Hepatocyte (in vitro differentiated cells): ENCODE results near the gene CCPG1. TPM values are rescaled to one million over a fixed set of nuclear protein-coding genes. Genes with fewer than 3 reads are reported as not detected.

Experiments used
- DNase-seq: peaks from one replicate; pipeline ENCODE4 v3.0.0-alpha.2; 2016; ENCODE audit warnings: low spot score
- H2AFZ ChIP-seq: fragments of 200-600 bp; sonication (generic); 2 replicates; pipeline ENCODE4 v1.6.0; 2016; ENCODE audit warnings: antibody characterized with exemption, mild to moderate bottlenecking
- H3K27ac ChIP-seq: fragments of 200-600 bp; sonication (generic); 2 replicates; pipeline ENCODE4 v1.5.1; 2016; ENCODE audit warnings: mild to moderate bottlenecking
- H3K27me3 ChIP-seq: fragments of 200-600 bp; sonication (generic); 2 replicates; pipeline ENCODE4 v1.6.1; 2016
- H3K36me3 ChIP-seq: fragments of 200-600 bp; sonication (generic); replicated peaks from 2 replicates; pipeline ENCODE4 v1.5.1; 2016; ENCODE audit warnings: low read depth; ENCODE audit not compliant: insufficient read depth
- H3K4me1 ChIP-seq: fragments of 200-600 bp; sonication (generic); 2 replicates; pipeline ENCODE4 v1.5.1; 2016; ENCODE audit warnings: mild to moderate bottlenecking, moderate library complexity; ENCODE audit not compliant: insufficient read depth
- H3K4me2 ChIP-seq: fragments of 200-600 bp; sonication (generic); 2 replicates; pipeline ENCODE4 v1.6.0; 2016
- H3K4me3 ChIP-seq: fragments of 200-600 bp; sonication (generic); 2 replicates; pipeline ENCODE4 v1.5.1; 2016; ENCODE audit warnings: mild to moderate bottlenecking
- H3K79me2 ChIP-seq: fragments of 200-600 bp; sonication (generic); 2 replicates; pipeline ENCODE4 v1.6.0; 2017; ENCODE audit warnings: mild to moderate bottlenecking
- H3K9me2 ChIP-seq: fragments of 200-600 bp; sonication (generic); replicated peaks from 2 replicates; pipeline ENCODE4 v1.6.0; 2017; ENCODE audit warnings: mild to moderate bottlenecking; ENCODE audit not compliant: insufficient read depth
- H3K9me3 ChIP-seq: fragments of 200-600 bp; sonication (generic); 2 replicates; pipeline ENCODE4 v1.5.1; 2016; ENCODE audit warnings: low read depth, mild to moderate bottlenecking
- H4K20me1 ChIP-seq: fragments of 200-600 bp; sonication (generic); 2 replicates; pipeline ENCODE4 v1.6.0; 2016; ENCODE audit warnings: mild to moderate bottlenecking; ENCODE audit not compliant: insufficient read depth, poor library complexity, severe bottlenecking
- EZH2 ChIP-seq: fragments of 200-600 bp; sonication (generic); IDR thresholded peaks from 2 replicates; pipeline ENCODE4 v1.6.1; 2016; ENCODE audit warnings: antibody characterized with exemption, mild to moderate bottlenecking, borderline replicate concordance
- EZH2phosphoT487 ChIP-seq: fragments of 200-600 bp; sonication (generic); IDR thresholded peaks from one replicate; pipeline ENCODE4 v1.6.1; 2018; ENCODE audit warnings: antibody characterized with exemption, mild to moderate bottlenecking, low read depth, moderate library complexity; ENCODE audit not compliant: unreplicated experiment, severe bottlenecking
- WGBS: methylation state at CpG from one replicate; pipeline ENCODE4 v1.1.6; 2016; ENCODE audit warnings: low lambda C conversion rate; ENCODE audit errors: missing lambda C conversion rate; 5-methylcytosine and 5-hydroxymethylcytosine counted together
- polyA plus RNA-seq: library from polyadenylated mRNA; unstranded; fragments of >200 nt; fragmentation: Nextera tagmentation; extraction: Ambion mirVana; gene quantifications from 2 replicates; pipeline ENCODE4 v1.2.1, GENCODE V29; 2016
- total RNA-seq: library from RNA; depleted of rRNA; stranded (reverse); fragments of >200 nt; gene quantifications from 2 replicates; pipeline ENCODE4 v1.2.3, GENCODE V29; 2014
- TF ChIP-seq, protein P1 (sequence below): fragments of 200-600 bp; sonication (generic); IDR thresholded peaks from 2 replicates; pipeline ENCODE4 v1.5.1; 2016; ENCODE audit warnings: antibody characterized with exemption, mild to moderate bottlenecking; ENCODE audit not compliant: poor library complexity

CCPG1 gene
- total and polyA plus RNA-seq, 2 experiments from 2014 or later = 32.4 to 38.9 TPM

DNA sequence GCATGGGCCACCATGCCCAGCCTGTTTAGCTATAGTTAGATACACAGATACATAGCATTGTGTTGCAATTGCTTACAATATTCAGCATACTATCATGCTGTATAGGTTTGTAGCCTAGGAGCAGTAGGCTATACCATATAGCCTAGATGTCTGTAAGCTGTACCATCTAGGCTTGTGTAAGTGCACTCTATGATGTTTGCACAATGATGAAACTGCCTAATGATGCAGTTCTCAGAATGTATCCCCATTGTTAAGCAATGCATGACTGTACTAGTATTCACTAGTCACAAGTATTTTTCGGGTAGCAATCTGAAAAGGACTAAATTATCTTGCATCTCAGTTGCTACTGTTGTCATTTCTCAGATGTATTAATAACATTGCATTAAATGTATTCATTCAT is 73.2 kb downstream of the CCPG1 start:
- H3K9me3 ChIP-seq = no peaks in the 10 kb centered on the region
- 97% methylated on average over 1 of the region's 1 CpG for WGBS
- H3K36me3 ChIP-seq = no peaks in the 10 kb centered on the region
- no peak overlapping the region for H3K4me3 ChIP-seq
- no peak overlapping the region for H3K27ac ChIP-seq
- no peaks in the 10 kb centered on the region for H3K9me2 ChIP-seq
- TF ChIP-seq EZH2phosphoT487 (no peak), EZH2 (no peak)
- TF ChIP-seq, protein P1, sequence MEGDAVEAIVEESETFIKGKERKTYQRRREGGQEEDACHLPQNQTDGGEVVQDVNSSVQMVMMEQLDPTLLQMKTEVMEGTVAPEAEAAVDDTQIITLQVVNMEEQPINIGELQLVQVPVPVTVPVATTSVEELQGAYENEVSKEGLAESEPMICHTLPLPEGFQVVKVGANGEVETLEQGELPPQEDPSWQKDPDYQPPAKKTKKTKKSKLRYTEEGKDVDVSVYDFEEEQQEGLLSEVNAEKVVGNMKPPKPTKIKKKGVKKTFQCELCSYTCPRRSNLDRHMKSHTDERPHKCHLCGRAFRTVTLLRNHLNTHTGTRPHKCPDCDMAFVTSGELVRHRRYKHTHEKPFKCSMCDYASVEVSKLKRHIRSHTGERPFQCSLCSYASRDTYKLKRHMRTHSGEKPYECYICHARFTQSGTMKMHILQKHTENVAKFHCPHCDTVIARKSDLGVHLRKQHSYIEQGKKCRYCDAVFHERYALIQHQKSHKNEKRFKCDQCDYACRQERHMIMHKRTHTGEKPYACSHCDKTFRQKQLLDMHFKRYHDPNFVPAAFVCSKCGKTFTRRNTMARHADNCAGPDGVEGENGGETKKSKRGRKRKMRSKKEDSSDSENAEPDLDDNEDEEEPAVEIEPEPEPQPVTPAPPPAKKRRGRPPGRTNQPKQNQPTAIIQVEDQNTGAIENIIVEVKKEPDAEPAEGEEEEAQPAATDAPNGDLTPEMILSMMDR = no peak
- no peak overlapping the region for H3K4me2 ChIP-seq
- DNase-seq = no peak
- no peaks in the 10 kb centered on the region for H3K27me3 ChIP-seq
- H3K79me2 ChIP-seq = no peaks in the 10 kb centered on the region
- H3K4me1 ChIP-seq = no peaks in the 10 kb centered on the region
- H4K20me1 ChIP-seq = no peaks in the 10 kb centered on the region
- H2AFZ ChIP-seq = no peak overlapping the region

DNA sequence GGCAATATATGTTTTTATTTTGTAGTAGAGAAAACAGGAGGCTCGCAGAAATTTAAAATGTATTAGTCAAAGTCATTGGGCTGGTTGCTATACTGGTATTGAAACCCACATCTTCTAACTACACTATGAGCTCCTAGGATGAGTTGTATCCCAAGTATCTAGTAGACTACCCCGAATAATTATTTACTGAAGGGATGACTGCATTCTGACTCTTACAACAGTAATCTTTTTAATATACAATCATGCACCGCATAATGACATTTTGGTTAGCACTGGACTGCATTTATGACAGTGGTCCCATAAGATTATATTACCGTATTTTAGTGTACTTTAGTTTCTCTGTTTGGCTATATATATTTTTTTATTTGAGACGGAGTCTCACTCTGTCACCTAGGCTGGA is 73.8 kb downstream of the CCPG1 start:
- Histone ChIP-seq H3K27ac (no peak overlapping the region), H3K9me2 (no peaks in the 10 kb centered on the region), H3K79me2 (no peaks in the 10 kb centered on the region), H2AFZ (no peak overlapping the region), H4K20me1 (no peaks in the 10 kb centered on the region), H3K9me3 (no peaks in the 10 kb centered on the region), H3K4me3 (no peak overlapping the region), H3K4me1 (no peaks in the 10 kb centered on the region), H3K36me3 (no peaks in the 10 kb centered on the region), H3K4me2 (no peak overlapping the region), H3K27me3 (no peaks in the 10 kb centered on the region)
- TF ChIP-seq, protein P1 = no peak
- TF ChIP-seq EZH2 (no peak), EZH2phosphoT487 (no peak)
- no peak for DNase-seq
- 84% methylated on average over 5 of the region's 5 CpGs for WGBS

DNA sequence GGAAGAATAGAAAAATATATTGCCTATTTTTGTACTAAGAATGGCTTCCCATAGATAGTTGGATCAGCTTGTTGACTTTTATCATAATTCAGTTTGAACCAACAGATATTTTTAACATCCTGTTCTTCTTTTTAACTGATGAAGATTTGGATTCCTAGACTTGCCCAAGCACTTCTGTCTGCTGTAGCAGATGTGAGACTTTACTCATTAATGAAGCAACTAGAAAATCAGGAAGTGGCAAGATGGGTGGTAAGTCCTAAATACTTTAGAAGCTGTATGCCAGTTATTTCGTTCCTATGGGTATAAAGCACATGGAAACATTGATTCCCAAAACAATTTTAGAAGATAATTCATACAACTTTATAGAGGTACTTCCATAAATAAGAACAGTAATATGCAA is 80.8 kb downstream of the CCPG1 start:
- TF ChIP-seq, protein P1 = no peak
- TF ChIP-seq EZH2phosphoT487 = no peak
- TF ChIP-seq EZH2 = no peak
- H4K20me1 ChIP-seq = no peaks in the 10 kb centered on the region
- H3K4me2 ChIP-seq = no peak overlapping the region
- no peaks in the 10 kb centered on the region for H3K36me3 ChIP-seq
- DNase-seq = no peak
- H3K27ac ChIP-seq = no peak overlapping the region
- no peaks in the 10 kb centered on the region for H3K9me3 ChIP-seq
- no peaks in the 10 kb centered on the region for H3K9me2 ChIP-seq
- H3K79me2 ChIP-seq = no peaks in the 10 kb centered on the region
- H2AFZ ChIP-seq = no peak overlapping the region
- no peaks in the 10 kb centered on the region for H3K27me3 ChIP-seq
- no peaks in the 10 kb centered on the region for H3K4me1 ChIP-seq
- 88% methylated on average over 1 of the region's 1 CpG for WGBS
- H3K4me3 ChIP-seq = no peak overlapping the region

DNA sequence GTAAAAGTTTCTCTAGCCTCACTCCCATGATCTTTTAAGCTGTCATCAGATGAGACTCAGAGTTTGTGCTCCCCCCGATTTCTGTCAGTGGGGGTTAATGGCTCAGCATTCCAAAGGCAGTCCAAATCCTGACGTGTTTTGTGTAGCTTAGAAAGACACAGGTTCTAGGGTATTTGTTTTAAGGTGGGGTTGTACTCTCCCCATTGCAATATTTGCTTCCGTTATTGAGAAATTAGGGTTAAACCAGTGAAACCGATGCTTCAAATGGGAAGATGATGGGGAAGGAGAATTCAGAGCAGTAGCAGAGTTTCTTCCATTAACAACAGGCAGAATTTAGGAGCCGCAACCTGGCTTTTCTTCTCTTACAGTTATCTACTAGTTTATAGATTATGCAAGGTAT is 85.7 kb downstream of the CCPG1 start:
- peaks cover 6% of the 10 kb centered on the region for H3K4me1 ChIP-seq
- H3K27me3 ChIP-seq = no peaks in the 10 kb centered on the region
- H3K36me3 ChIP-seq = no peaks in the 10 kb centered on the region
- DNase-seq = no peak
- no peak overlapping the region for H2AFZ ChIP-seq
- WGBS = 84% methylated on average over 5 of the region's 5 CpGs
- H3K27ac ChIP-seq = no peak overlapping the region
- H4K20me1 ChIP-seq = no peaks in the 10 kb centered on the region
- H3K4me2 ChIP-seq = no peak overlapping the region
- H3K4me3 ChIP-seq = no peak overlapping the region
- H3K9me3 ChIP-seq = no peaks in the 10 kb centered on the region
- no peaks in the 10 kb centered on the region for H3K9me2 ChIP-seq
- peaks cover 18% of the 10 kb centered on the region for H3K79me2 ChIP-seq
- TF ChIP-seq EZH2 (no peak), EZH2phosphoT487 (no peak)
- TF ChIP-seq, protein P1 = no peak
